H9 (cell line): ENCODE results near the gene OR5M11. TPM values are rescaled to one million over a fixed set of nuclear protein-coding genes. Genes with fewer than 3 reads are reported as not detected.

Experiments
- DNase-seq: peaks from one replicate; pipeline ENCODE4 v3.0.0-alpha.2; 2017
- H2AFZ ChIP-seq: one replicate; pipeline ENCODE4 v1.6.1; 2013; ENCODE audit warnings: mild to moderate bottlenecking, low read length, control low read depth, moderate library complexity
- H2AK5ac ChIP-seq: 2 replicates; pipeline ENCODE4 v1.6.1; 2013; ENCODE audit warnings: low read length, control low read depth, mixed read lengths; ENCODE audit not compliant: insufficient read length
- H2BK120ac ChIP-seq: one replicate; pipeline ENCODE4 v1.6.1; 2013; ENCODE audit warnings: low read depth, mild to moderate bottlenecking, low read length, control low read depth, inconsistent platforms; ENCODE audit not compliant: poor library complexity, severe bottlenecking
- H2BK12ac ChIP-seq: 2 replicates; pipeline ENCODE4 v1.6.1; 2013; ENCODE audit warnings: low read length, control low read depth, mixed read lengths, low read depth; ENCODE audit not compliant: insufficient read length
- H2BK15ac ChIP-seq: 2 replicates; pipeline ENCODE4 v1.6.1; 2013; ENCODE audit warnings: low read depth, low read length, control low read depth
- H2BK20ac ChIP-seq: one replicate; pipeline ENCODE4 v1.6.1; 2013; ENCODE audit warnings: low read depth, mild to moderate bottlenecking, low read length, control low read depth, inconsistent platforms; ENCODE audit not compliant: poor library complexity, severe bottlenecking
- H2BK5ac ChIP-seq: 2 replicates; pipeline ENCODE4 v1.6.1; 2013; ENCODE audit warnings: low read length, control low read depth, mixed read lengths; ENCODE audit not compliant: insufficient read length
- H3K14ac ChIP-seq: 2 replicates; pipeline ENCODE4 v1.6.1; 2013; ENCODE audit warnings: low read length, control low read depth; ENCODE audit not compliant: insufficient read depth
- H3K18ac ChIP-seq: 2 replicates; pipeline ENCODE4 v1.6.1; 2013; ENCODE audit warnings: low read depth, mild to moderate bottlenecking, mixed read lengths, low read length, control low read depth; ENCODE audit not compliant: insufficient read length
- H3K23ac ChIP-seq: 2 replicates; pipeline ENCODE4 v1.6.1; 2013; ENCODE audit warnings: low read length, control low read depth, mixed read lengths, low read depth; ENCODE audit not compliant: insufficient read length
- H3K23me2 ChIP-seq: 2 replicates; pipeline ENCODE4 v1.6.1; 2013; ENCODE audit warnings: low read depth, mild to moderate bottlenecking, mixed read lengths, low read length, control low read depth; ENCODE audit not compliant: insufficient read length, poor library complexity, severe bottlenecking
- H3K27ac ChIP-seq: 2 replicates; pipeline ENCODE4 v1.5.1; 2013; ENCODE audit warnings: low read length, control low read depth, mixed read lengths, low read depth; ENCODE audit not compliant: insufficient read length
- H3K27me3 ChIP-seq: 2 replicates; pipeline ENCODE4 v1.6.1; 2013; ENCODE audit warnings: low read length, control low read depth, inconsistent platforms; ENCODE audit not compliant: insufficient read depth
- H3K4ac ChIP-seq: 2 replicates; pipeline ENCODE4 v1.6.1; 2013; ENCODE audit warnings: low read depth, mild to moderate bottlenecking, control low read depth, inconsistent platforms, low read length, moderate library complexity
- H3K4me1 ChIP-seq: 2 replicates; pipeline ENCODE4 v1.6.1; 2013; ENCODE audit warnings: low read length, control low read depth, inconsistent platforms; ENCODE audit not compliant: insufficient read depth
- H3K4me2 ChIP-seq: 2 replicates; pipeline ENCODE4 v1.6.1; 2013; ENCODE audit warnings: low read length, control low read depth, mixed read lengths; ENCODE audit not compliant: insufficient read length, insufficient read depth
- H3K56ac ChIP-seq: 2 replicates; pipeline ENCODE4 v1.6.1; 2013; ENCODE audit warnings: low read depth, mild to moderate bottlenecking, mixed read lengths, low read length, control low read depth; ENCODE audit not compliant: insufficient read length
- H3K79me1 ChIP-seq: 2 replicates; pipeline ENCODE4 v1.6.1; 2013; ENCODE audit warnings: low read depth, mild to moderate bottlenecking, moderate library complexity, low read length, control low read depth, inconsistent platforms; ENCODE audit not compliant: insufficient read depth, poor library complexity, severe bottlenecking
- H3K79me2 ChIP-seq: 2 replicates; pipeline ENCODE4 v1.6.1; 2013; ENCODE audit warnings: low read length, control low read depth, inconsistent platforms; ENCODE audit not compliant: insufficient read depth
- H3K9ac ChIP-seq: 2 replicates; pipeline ENCODE4 v1.6.1; 2013; ENCODE audit warnings: low read length, control low read depth, mixed read lengths; ENCODE audit not compliant: insufficient read length; ENCODE audit errors: extremely low read depth
- H3K9me3 ChIP-seq: one replicate; pipeline ENCODE4 v1.6.1; 2013; ENCODE audit warnings: low read depth, low read length, inconsistent platforms; ENCODE audit not compliant: control insufficient read depth
- H3T11ph ChIP-seq: one replicate; pipeline ENCODE4 v1.6.1; 2013; ENCODE audit warnings: mild to moderate bottlenecking, low read length, control low read depth, inconsistent platforms
- H4K20me1 ChIP-seq: one replicate; pipeline ENCODE4 v1.6.1; 2013; ENCODE audit not compliant: control insufficient read depth, insufficient read length, insufficient read depth
- H4K5ac ChIP-seq: 2 replicates; pipeline ENCODE4 v1.6.1; 2013; ENCODE audit warnings: low read depth, mild to moderate bottlenecking, mixed read lengths, low read length, control low read depth; ENCODE audit not compliant: insufficient read length
- H4K8ac ChIP-seq: replicated peaks from 2 replicates; pipeline ENCODE4 v1.6.1; 2013; ENCODE audit warnings: low read length, control low read depth, mixed read lengths, low read depth; ENCODE audit not compliant: insufficient read length
- H4K91ac ChIP-seq: 2 replicates; pipeline ENCODE4 v1.6.1; 2013; ENCODE audit warnings: low read depth, mild to moderate bottlenecking, moderate library complexity, mixed read lengths, low read length, control low read depth; ENCODE audit not compliant: insufficient read length
- H3K27ac Mint-ChIP-seq, 3 experiments: 2 replicates in 2 of 3; 3 replicates in 1 of 3; pipeline ENCODE4 v1.8.0; 2020 to 2021; ENCODE audit warnings: mixed read lengths in 3 of 3, mild to moderate bottlenecking in 1 of 3, moderate library complexity in 1 of 3
- H3K27me3 Mint-ChIP-seq: 2 replicates; pipeline ENCODE4 v1.8.0; 2021; ENCODE audit warnings: low read depth, mild to moderate bottlenecking, moderate library complexity, mixed read lengths
- H3K36me3 Mint-ChIP-seq, 3 experiments: 2 replicates in 2 of 3; 3 replicates in 1 of 3; pipeline ENCODE4 v1.8.0; 2020 to 2021; ENCODE audit warnings: low read depth in 3 of 3, mixed read lengths in 3 of 3; ENCODE audit not compliant: insufficient read depth in 1 of 3
- H3K4me1 Mint-ChIP-seq, 2 experiments: 2 replicates each; pipeline ENCODE4 v1.8.0; 2020; ENCODE audit warnings: mixed read lengths in 2 of 2
- H3K4me3 Mint-ChIP-seq, 2 experiments: 2 replicates in 1 of 2; 3 replicates in 1 of 2; pipeline ENCODE4 v1.8.0; 2020 to 2021; ENCODE audit warnings: mild to moderate bottlenecking in 2 of 2, mixed read lengths in 2 of 2, moderate library complexity in 1 of 2
- H3K9me3 Mint-ChIP-seq, 2 experiments: 2 replicates in 1 of 2; 3 replicates in 1 of 2; pipeline ENCODE4 v1.8.0; 2020; ENCODE audit warnings: mild to moderate bottlenecking in 2 of 2, mixed read lengths in 2 of 2, moderate library complexity in 1 of 2
- CTCF ChIP-seq: fragments of 200-600 bp; sonication (generic); conservative IDR thresholded peaks from 3 replicates; pipeline ENCODE4 v1.8.0; 2021; ENCODE audit warnings: antibody characterized with exemption, mild to moderate bottlenecking
- WGBS: extraction: QIAGEN DNeasy Blood & Tissue Kit; methylation state at CpG from one replicate; pipeline ENCODE4 v1.1.7; 2013; ENCODE audit warnings: missing lambda C conversion rate, low lambda C conversion rate, mixed read lengths; ENCODE audit not compliant: insufficient read length; ENCODE audit errors: extremely low coverage; 5-methylcytosine and 5-hydroxymethylcytosine counted together
- total RNA-seq: library from RNA; stranded (reverse); gene quantifications from 2 replicates; pipeline ENCODE4 v1.2.1, GENCODE V29; 2021

The OR5M11 gene
- total RNA-seq, 1 experiment from 2014 or later: not detected

GRCh38 chr11:56495117-56495516, 47.9 kb downstream of the OR5M11 start:
- no CpG with 5 or more reads among the region's 2 CpGs for WGBS
- H3K4me1 Mint-ChIP-seq: no peaks in the 10 kb centered on the region
- TF ChIP-seq CTCF: no peak

More at GRCh38 chr11:56495117-56495516, 47.9 kb downstream of the OR5M11 start:
- no peak for DNase-seq
- no peak overlapping the region for H2BK120ac ChIP-seq
- no peak overlapping the region for H2BK5ac ChIP-seq
- Mint-ChIP-seq H3K9me3 (peaks cover 21 to 34% of the 10 kb centered on the region in 2 experiments), H3K27ac (no peak overlapping the region), H3K4me3 (no peak overlapping the region), H3K27me3 (no peaks in the 10 kb centered on the region), H3K36me3 (peaks cover 0 to 7% (median 5%) of the 10 kb centered on the region in 3 experiments; a peak in 2 of 7 replicates)
- H3K18ac ChIP-seq: no peak overlapping the region
- no peaks in the 10 kb centered on the region for H3K79me1 ChIP-seq
- no peak overlapping the region for H3T11ph ChIP-seq
- H2BK15ac ChIP-seq: no peak overlapping the region
- H3K4ac ChIP-seq: no peak overlapping the region
- no peak overlapping the region for H3K27ac ChIP-seq
- H4K8ac ChIP-seq: no peak overlapping the region
- no peak overlapping the region for H3K9ac ChIP-seq
- no peak overlapping the region for H4K91ac ChIP-seq
- H3K23ac ChIP-seq: no peak overlapping the region
- H3K4me1 ChIP-seq: no peaks in the 10 kb centered on the region
- H3K56ac ChIP-seq: no peak overlapping the region
- no peak overlapping the region for H2AK5ac ChIP-seq
- H2AFZ ChIP-seq: no peak overlapping the region
- H3K9me3 ChIP-seq: peaks cover 10% of the 10 kb centered on the region
- H4K5ac ChIP-seq: no peak overlapping the region
- H3K4me2 ChIP-seq: no peak overlapping the region
- no peaks in the 10 kb centered on the region for H3K27me3 ChIP-seq
- no peaks in the 10 kb centered on the region for H3K79me2 ChIP-seq
- H4K20me1 ChIP-seq: no peaks in the 10 kb centered on the region
- H3K14ac ChIP-seq: no peak overlapping the region
- no peak overlapping the region for H2BK20ac ChIP-seq
- no peak overlapping the region for H2BK12ac ChIP-seq
- H3K23me2 ChIP-seq: no peaks in the 10 kb centered on the region

Other genes with a start within 250 kb of the OR5M11 start
- not detected in 2 replicates for gene OR8K3, start 228.1 kb downstream of the OR5M11 start, total RNA-seq
- not detected in 2 replicates for gene OR8K1, start 197.2 kb downstream of the OR5M11 start, total RNA-seq
- not detected in 2 replicates for gene OR8J1, start 189.0 kb downstream of the OR5M11 start, total RNA-seq
- not detected in 2 replicates for gene OR8U1, start 167.6 kb downstream of the OR5M11 start, total RNA-seq
- not detected in 2 replicates for gene OR5AL1, start 130.6 kb downstream of the OR5M11 start, total RNA-seq
- gene OR5M3, start 69.9 kb downstream of the OR5M11 start, total RNA-seq: not detected in 2 replicates
- gene OR5M8, start 51.9 kb downstream of the OR5M11 start, total RNA-seq: not detected in 2 replicates
- not detected in 2 replicates for gene OR5M10, start 34.5 kb upstream of the OR5M11 start, total RNA-seq
- not detected in 2 replicates for gene OR5M1, start 71.6 kb upstream of the OR5M11 start, total RNA-seq
- not detected in 2 replicates for gene OR5AP2, start 99.2 kb upstream of the OR5M11 start, total RNA-seq
- not detected in 2 replicates for gene OR5AR1, start 120.4 kb upstream of the OR5M11 start, total RNA-seq
- not detected in 2 replicates for gene OR9G1, start 155.8 kb upstream of the OR5M11 start, total RNA-seq
- gene OR9G4, start 205.4 kb upstream of the OR5M11 start, total RNA-seq: not detected in 2 replicates